T follicular helper cell (primary cell): Measurements from ENCODE around the gene EFCAB13.
"Not testable (repeated sequence)": the region's sequence is repeated elsewhere in the genome, so short reads cannot be mapped to it uniquely, and the experiment has no call there.

Experiments
- DNase-seq: peaks from one replicate; pipeline ENCODE4 v3.0.0-alpha.2; 2020; ENCODE audit warnings: low read depth

Gene EFCAB13

DNA sequence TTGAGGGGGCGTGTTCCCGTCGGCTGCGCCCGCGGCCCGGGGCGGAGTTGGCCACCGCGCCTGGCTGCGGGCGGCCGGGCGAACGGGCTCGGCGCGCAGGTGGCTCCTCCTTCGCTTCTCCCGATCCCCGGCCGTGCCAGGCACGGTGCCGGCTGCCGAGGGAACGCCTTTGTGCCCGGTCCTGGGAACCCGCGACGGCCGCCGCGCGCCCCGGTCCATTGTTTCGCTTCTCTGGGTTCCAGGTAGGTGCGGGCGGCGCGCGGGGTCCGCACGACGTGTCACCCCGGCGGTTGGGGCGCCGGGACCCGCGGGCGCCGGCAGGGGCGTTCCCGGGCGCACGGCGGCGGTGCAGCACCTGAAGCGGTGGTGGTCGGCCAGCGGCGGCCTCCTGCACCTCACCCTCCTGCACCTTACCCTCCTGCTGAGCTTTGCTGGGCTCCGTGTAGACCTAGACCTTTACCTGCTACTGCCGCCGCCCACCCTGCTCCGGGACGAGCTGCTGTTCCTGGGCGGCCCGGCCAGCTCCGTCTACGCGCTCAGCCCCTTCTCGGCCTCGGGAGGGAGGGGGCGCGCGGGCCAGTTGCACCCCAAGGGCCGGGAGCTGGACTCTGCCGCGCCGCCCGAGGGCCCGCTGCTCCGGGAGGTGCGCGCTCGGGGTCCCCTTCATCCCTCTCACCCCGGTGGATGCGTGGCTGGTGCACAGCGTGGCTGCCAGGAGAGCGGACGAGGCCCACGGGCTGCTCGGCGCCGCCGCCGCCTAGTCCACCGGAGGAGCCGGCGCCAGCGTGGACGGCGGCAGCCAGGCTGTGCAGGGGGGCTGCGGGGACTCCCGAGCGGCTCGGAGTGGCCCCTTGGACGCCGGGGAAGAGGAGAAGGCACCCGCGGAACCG, 99.9 kb downstream of the EFCAB13 start:
- no peak for DNase-seq

DNA sequence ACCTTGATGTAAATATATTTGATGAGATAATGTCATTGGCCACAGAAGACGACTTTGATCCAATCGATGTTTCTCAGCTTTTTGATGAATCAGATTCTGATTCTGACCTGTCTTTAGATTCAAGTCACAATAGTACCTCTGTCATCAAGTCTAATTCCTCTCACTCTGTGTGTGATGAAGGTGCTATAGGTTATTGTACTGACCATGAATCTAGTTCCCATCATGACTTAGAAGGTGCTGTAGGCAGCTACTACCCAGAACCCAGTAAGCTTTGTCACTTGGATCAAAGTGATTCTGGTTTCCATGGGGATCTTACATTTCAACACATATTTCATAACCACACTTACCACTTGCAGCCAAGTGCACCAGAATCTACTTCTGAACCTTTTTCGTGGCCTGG, 101.5 kb downstream of the EFCAB13 start:
- not testable (repeated sequence) for DNase-seq

DNA sequence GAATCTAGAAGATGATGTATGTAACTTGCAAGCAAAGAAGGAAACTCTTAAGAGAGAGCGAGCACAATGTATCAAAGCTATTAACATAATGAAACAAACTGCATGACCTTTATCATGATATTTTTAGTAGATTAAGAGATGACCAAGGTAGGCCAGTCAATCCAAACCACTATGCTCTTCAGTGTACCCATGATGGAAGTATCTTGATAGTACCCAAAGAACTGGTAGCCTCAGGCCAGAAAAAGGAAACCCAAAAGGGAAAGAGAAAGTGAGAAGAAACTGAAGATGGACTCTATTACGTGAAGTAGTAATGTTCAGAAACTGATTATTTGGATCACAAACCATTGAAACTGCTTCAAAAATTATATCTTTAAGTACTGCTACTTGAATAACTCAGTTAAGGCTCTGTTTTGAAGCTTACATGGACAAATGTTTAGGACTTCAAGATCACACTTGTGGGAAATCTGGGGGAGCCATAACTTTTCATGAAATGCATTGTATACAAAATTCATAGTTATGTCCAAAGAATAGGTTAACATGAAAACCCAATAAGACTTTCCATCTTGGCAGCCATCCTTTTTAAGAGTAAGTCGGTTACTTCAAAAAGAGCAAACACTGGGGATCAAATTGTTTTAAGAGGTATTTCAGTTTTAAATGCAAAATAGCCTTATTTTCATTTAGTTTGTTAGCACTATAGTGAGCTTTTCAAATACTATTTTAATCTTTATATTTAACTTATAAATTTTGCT, 102.3 kb downstream of the EFCAB13 start:
- not testable (repeated sequence) for DNase-seq

DNA sequence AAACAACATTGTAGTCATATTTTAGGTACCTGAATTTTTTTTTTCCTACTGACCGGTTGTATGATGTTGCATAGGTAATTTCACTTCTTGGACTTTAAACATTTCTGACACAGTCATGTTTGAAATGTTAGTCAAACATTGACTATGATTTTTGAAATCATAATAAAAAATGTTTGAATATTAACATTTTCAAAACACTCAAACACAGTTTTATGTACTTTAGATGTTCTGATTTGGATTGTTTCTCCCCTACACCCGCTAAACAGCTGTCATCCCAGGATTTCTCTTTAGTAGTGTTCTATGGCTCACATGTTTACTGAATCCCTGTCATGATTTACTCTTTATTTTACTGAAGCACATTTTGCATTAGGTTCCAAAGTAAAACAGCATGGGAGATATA, 104.2 kb downstream of the EFCAB13 start:
- no peak for DNase-seq

DNA sequence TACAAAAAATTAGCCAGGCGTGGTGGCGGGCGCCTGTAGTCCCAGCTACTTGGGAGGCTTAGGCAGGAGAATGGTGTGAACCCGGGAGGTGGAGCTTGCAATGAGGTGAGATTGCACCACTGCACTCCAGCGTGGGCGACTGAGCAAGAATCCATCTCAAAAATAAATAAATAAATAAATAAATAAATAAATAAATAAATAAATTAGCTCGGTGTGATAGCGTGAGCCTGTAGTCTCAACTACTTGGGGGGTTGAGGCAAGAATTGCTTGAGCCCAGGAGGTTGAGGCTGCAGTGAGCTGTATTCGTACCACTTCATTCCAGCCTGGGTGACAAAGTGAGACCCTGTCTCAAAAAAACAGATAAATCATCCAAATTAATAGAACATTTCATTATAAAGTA, 108.5 kb downstream of the EFCAB13 start:
- not testable (repeated sequence) for DNase-seq

DNA sequence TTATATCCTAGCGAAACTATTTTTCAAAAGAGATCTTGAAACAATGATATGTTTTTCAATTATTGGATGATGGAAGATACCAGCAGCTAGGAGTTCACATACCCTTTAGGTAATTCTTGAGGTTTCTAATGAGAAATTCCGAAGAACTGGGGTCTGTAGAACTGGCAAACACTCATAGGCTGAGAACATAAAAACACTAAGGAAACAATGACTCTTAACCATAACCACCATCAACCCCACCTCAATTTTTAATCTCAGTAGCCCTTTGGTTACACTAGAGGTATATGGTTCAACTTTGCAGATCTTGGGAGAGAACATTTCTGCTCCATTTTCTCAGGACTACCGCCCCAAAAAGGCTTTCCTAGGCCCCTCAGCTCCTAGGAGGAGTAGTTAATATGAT, 141.4 kb downstream of the EFCAB13 start:
- no peak for DNase-seq

DNA sequence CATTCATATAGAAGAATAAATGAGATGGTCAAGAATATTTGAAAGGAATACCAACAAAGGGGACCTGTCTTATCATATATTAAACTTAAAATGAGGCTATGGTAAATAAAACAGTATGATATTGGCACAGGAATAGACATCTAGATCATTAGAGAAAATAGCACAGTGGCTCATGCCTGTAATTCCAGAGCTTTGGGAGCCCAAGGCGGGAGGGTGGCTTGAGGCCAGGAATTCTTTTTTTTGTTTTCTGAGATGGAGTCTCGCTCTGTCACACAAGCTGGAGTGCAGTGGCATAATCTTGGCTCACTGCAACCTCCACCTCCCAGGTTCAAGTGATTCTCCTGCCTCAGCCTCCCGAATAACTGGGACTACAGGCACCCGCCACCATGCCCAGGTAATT, 143.2 kb downstream of the EFCAB13 start:
- not testable (repeated sequence) for DNase-seq

DNA sequence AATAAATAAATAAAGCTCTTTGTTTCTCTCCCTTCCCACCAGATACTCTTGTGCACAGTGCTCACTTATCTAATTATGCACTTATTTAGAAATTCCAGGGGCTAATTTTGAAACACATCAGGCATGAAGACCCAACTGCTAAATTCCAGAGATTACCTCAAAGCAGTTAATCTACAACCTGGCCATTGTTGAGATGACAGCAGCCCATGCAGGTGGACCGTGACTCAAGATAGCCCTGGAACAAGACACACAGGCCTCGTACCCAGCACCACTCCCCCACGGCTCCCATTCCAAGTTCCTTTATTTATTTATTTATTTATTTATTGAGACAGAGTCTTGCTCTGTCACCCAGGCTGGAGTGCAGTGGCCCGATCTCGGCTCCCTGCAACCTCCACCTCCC, 147.1 kb downstream of the EFCAB13 start:
- DNase-seq = no peak

DNA sequence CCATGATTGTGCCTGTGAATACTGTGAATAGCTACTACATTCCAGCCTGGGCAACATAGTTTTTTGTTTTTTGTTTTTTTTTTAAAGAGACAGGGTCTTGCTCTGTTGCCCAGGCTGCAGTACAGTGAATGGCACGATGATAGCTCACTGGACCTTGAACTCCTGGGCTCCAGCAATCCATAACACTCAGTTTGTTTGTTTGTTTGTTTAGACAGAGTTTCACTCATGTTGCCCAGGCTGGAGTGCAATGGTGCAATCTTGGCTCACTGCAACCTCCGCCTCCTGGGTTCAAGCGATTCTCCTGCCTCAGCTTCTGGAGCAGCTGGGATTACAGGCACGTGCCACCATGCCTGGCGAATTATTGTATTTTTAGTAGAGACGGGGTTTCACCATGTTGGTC, 148.3 kb downstream of the EFCAB13 start:
- DNase-seq = not testable (repeated sequence)
